ENCODE data around the gene MED20.

MED20 gene

GRCh38 chr6:41941280-41942066 is 20.5 kb upstream of the MED20 start, which contains the start of gene CCND3:
CCND3 (minus strand) TSS chr6:41941808; CDS start chr6:41941649, 159 bp downstream.
- peak; percentile 68 to 84 (median 69) for DNase-seq (ENCODE audit: low read depth in 3 of 3)

GRCh38 chr6:41940759-41941279 is 19.9 kb upstream of the MED20 start:
- no peak for DNase-seq (ENCODE audit: low read depth in 3 of 3)

DNA sequence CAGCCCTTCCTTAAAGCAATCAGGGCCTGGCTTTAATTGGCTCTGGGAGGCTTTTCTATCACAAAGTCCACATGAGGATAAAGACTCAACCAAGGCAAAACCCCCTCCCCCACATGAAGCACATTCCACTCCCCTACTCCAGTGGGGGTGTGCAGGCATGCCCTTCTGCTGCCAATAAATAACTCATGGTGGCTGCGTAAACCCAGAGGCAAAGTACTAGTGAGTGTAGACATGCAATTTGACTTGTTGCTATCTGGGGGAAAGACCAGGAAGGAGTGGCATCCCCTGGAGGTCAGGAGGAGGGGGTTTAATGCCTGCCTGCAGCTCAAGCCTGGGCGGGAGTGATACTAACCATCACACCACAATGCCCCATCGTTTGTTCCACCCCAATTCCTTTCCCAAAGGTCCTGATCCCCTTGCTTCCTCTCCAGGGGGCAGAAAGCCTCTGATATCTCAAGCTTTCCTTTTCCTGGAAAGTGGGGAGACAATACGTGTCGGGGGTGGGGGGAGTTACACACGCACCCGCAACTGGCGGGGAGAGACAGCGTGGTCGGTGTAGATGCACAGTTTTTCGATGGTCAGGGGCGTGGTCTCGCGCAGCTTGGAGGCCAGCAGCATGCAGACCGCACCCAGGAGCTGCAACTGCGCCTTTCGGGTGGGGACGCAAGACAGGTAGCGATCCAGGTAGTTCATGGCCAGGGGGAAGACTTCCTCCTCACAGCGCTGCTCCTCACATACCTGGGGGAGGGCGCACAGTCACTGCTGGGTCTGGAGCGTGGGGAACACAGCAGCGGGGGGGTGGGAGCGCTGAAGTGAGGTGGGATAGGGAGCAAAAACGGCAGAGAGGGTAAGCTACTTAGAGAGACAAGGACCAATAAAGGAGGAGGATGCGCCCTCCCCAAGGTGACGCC is 19.2 kb upstream of the MED20 start:
- DNase-seq (ENCODE audit: low read depth in 3 of 3): no peak

- DNase-seq (ENCODE audit: low read depth in 3 of 3): no peak
Measured at GRCh38 chr6:41939176-41939847, 18.4 kb upstream of the MED20 start.

DNA sequence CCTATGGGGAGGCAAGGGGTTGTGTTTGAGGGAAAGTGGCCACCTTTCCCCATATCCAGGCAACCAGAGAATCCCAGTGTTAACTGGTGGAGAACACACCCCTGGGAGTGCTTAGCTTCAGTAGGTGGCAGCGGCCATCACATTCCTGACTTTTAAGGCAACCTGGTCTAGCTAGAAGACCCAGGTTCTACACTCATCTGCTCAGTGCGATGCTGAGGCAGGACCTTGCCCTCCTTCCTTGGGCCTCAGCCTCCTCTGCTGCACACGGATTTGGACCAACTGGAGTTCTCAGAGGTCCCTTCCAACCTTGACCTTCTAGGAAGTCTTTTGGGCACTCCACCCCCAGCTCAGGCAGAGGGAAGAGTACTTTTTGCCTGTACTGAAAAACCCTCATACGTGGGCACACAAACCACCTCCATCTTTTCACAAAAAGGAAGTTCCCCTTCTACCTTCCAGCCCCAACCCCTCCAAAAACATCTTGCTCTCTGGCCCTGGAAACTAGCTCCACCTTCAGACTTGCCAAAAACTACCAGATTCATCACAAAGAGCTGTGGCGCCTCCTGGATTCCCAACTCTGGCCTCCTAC is 17.7 kb upstream of the MED20 start:
- no peak for DNase-seq (ENCODE audit: low read depth in 3 of 3)

GRCh38 chr6:41937861-41938574 is 17.1 kb upstream of the MED20 start:
- no peak for DNase-seq (ENCODE audit: low read depth in 3 of 3)

GRCh38 chr6:41937472-41937860 is 16.5 kb upstream of the MED20 start:
- DNase-seq (ENCODE audit: low read depth in 3 of 3): no peak

DNA sequence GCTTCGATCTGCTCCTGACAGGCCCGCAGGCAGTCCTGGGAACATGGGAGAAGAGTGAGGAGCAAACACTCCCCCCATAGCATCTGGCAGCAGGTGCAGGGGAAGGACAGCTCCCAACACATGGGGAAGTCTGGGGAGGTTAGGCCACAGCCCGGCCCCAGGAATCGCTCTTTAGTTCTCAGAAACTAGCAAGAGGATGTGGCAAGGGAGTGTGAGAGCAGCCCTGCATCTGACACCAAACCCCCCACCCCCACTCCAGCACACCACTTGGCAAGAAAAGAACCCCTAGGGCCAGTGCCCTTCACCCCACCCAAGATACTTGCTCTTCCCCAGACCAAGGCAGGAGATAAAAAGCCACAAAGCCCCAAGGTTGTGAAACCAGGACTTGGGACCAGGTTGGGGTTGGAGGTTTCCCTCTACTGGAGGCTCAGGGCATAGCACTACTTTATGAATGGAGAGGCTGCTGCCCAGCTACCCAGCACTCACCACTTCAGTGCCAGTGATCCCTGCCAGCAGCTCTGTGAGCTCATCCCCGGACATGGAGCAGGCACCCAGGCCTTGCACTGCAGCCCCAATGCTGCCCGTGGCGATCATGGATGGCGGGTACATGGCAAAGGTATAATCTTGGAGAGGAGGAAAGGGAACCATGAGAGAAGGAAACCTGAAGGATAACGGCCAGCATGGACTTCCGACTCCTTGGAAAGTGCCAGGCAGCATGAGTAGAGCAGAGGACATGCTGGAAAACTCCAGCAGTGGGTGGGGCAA is 15.3 kb upstream of the MED20 start:
- peak in 1 of 3 experiments; percentile 48 for DNase-seq (ENCODE audit: low read depth in 3 of 3)

- DNase-seq (ENCODE audit: low read depth in 3 of 3): no peak
Measured at GRCh38 chr6:41935685-41936072, 14.7 kb upstream of the MED20 start.

DNA sequence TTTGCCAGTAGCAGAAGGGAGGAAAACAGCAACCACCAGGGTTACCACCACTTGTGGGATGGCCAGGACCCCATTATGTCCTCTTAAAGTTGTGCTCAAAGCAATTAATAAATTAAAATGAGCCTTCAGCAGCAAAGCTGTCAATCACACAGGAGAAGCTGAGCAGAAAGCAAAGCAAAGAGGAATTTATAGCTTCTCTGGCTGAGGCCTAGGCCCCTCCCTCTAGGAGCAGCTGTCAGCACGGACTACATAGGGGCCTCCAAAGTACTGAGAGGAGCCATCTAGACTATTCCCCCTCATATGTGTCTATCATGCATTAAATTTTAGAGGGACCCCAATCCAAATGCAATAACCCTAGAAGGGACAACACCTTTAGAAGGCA is 14.2 kb upstream of the MED20 start:
- no peak for DNase-seq (ENCODE audit: low read depth in 3 of 3)

DNA sequence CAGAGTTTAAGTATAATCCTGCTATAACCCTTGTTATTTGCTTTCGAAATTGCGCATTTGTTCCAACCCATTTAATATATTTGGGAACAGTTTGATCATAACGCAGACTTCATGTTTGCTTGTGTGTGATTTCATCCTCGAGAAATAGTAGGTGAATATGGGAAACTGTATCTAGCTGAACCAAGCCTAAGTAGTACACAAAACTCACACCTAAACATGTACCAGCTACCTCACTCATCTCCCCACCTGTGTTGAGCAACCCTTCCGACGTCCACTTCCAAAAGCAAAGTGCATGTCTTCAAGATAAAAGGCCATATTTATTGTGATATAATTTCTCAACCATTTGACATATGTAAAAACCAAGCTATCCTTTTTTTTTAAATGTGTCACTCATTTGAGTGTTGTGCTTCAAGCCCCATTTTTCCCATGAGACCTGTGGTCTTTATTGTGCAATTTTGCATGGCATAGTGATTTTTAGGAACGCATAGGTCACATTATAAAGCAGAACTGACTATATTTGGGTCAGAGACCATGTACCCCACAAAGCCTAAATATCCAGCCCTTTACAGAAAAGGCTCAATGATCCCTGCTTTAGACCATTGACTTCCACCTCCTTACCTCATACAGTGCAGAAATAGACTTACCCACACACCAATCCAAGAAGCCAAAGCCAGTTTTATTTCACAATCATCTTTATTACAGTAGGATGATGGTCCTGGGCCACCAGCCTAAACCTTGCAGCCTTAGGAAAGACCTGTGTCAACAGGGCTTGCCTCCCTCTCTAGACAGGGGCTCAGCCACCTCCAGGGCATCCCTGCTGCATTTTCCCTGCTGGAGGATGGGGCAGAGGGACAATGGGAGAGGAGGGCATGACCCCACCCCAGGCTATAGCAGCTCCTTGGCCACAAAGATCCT is 13.6 kb upstream of the MED20 start:
- no peak for DNase-seq (ENCODE audit: low read depth in 3 of 3)

DNA sequence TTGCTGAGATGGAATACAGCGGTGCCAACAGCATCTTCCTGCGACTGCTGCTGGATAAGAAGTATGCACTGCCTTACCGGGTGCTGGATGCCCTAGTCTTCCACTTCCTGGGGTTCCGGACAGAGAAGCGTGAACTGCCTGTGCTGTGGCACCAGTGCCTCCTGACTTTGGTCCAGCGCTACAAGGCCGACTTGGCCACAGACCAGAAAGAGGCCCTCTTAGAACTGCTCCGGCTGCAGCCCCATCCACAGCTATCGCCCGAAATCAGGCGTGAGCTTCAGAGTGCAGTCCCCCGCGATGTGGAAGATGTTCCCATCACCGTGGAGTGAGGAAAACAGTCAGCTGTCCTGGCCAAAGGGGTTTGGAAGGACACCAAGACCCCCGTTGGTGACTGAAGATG is 11.4 kb upstream of the MED20 start:
- DNase-seq (ENCODE audit: low read depth in 3 of 3): no peak

GRCh38 chr6:41931792-41932191 is 10.9 kb upstream of the MED20 start:
- DNase-seq (ENCODE audit: low read depth in 3 of 3): no peak

GRCh38 chr6:41929924-41930323 is 9.0 kb upstream of the MED20 start:
- DNase-seq (ENCODE audit: low read depth in 3 of 3): no peak

GRCh38 chr6:41927253-41927652 is 6.3 kb upstream of the MED20 start:
- DNase-seq (ENCODE audit: low read depth in 3 of 3): no peak

- DNase-seq (ENCODE audit: low read depth in 3 of 3): no peak
Measured at GRCh38 chr6:41922154-41922553, 1.2 kb upstream of the MED20 start.

GRCh38 chr6:41921712-41921998 is 716 bp upstream of the MED20 start:
- no peak for DNase-seq (ENCODE audit: low read depth in 3 of 3)

DNA sequence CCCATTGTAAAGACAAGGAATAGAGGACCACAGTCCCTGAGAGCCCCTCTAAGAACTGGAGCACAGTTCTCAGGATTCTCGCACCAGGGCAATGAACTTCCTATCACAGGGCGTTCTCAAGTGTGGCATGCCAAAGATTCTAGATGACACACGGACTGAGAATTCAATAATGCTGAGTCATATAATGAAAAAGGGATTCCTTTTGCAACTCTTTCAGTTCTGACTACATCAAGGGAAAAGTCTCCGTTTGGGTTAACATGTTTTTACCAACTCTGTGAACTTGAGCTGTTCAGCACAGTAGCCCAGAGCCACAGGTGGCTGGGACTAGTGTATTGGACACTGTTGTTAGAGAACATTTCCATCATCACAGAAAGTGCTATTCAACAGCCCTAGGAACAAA is 3.4 kb downstream of the MED20 start:
- no peak for DNase-seq (ENCODE audit: low read depth in 3 of 3)

DNA sequence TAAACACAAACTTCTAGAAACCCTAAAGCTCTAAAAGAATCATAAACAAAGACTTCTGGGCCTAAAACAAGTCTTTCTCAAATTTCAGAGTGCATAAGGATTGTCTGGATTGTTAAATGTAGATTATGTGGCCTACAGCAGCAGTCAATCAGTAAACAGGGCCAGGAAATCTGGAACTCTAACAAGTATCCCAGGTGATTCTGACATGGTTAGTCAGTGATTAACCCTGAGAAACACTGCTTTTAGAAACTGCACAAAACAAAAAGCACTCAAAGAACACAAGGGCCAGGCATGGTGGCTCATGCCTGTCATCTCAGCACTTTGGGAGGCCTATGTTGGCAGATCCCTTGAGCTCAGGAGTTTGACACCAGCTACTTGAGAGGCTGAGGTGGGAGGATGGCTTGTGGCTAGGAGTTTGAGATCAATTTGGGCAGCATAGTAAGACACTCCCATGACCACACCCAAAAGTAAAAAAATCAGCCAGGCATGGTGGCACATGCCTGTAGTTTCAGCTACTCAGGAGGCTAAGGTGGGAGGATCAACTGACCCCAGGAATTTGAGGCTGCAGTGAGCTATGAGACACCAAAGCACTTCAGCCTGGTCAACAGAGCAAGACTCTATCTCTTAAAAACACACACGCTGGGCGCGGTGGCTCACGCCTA is 5.9 kb downstream of the MED20 start:
- DNase-seq (ENCODE audit: low read depth in 3 of 3): no peak
